Fibroblast of upper back skin (primary cell): Measurements from ENCODE around the gene ABCC8.

Experiments used
- DNase-seq: peaks from one replicate; pipeline ENCODE4 v3.0.0-alpha.2; 2013

Gene ABCC8

DNA sequence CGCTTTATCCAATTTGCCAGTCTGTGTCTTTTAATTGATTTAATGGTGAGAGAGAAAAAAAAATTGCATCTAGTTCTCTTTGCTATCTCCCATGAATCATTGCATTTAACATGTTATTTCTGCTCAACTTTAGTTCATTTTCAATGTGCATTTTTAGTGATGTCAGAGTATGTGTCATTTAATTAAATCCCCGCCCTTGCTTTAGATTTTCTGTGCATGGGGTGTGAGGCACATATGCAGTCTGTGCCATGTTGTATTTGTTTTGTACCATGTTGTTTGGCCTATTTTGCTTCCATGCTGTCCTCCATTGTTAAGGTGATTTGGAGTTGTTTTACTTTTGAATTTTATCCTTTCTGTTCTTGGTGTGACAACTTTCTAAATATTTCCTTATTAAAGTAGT lies 133.4 kb downstream of the ABCC8 start:
- no peak for DNase-seq
